HG03558 (cell line): ENCODE measurements around the gene SYNGR3.
"Not testable (repeated sequence)": the region's sequence is repeated elsewhere in the genome, so short reads cannot be mapped to it uniquely, and the experiment has no call there.

Experiments
- ATAC-seq: cut with Tn5 transposase; IDR thresholded peaks from one replicate; pipeline ENCODE4 v1.9.1; 2021; ENCODE audit warnings: moderate number of reproducible peaks; ENCODE audit not compliant: unreplicated experiment; ENCODE audit errors: extremely low read depth

Gene SYNGR3

DNA sequence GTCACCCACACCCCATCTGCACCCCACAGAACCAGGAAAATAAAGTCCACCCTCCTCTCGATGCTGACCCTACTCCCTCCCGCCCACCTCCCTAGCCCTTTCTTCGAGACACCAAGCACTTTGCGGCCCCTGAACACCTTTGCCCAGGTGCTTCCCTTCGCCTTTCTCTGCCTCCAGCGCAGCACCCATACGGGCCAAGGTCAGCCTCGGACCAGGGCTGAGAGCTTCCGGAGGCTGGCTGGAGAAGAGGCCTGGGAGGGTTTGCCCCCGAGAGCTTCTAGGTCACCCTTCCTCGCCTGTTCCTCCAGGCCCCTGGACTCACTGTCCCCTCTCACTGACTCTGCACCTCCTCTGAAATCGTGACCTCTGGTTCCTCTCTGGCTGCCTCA is 34.3 kb downstream of the SYNGR3 start:
- no peak for ATAC-seq

DNA sequence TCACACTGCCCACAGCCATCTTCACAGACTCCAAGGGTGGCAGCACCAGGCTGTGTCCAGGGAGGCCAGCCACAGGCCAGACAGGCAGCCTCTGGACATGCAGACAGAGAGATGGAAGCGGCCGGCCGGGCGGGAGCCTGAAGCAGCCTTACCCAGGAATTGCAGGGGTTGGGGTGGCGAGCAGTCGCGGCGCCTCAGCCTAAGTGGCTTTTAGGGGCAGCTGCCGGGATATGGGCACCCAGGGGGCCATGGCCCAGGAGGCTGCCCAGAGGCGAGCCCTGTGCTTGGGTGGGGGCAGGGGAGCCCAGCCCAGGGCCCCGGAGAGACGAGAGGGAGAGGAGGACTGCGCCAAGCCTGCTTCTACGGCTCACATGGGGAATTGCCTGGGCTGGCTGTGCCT is 35.5 kb downstream of the SYNGR3 start:
- no peak for ATAC-seq

DNA sequence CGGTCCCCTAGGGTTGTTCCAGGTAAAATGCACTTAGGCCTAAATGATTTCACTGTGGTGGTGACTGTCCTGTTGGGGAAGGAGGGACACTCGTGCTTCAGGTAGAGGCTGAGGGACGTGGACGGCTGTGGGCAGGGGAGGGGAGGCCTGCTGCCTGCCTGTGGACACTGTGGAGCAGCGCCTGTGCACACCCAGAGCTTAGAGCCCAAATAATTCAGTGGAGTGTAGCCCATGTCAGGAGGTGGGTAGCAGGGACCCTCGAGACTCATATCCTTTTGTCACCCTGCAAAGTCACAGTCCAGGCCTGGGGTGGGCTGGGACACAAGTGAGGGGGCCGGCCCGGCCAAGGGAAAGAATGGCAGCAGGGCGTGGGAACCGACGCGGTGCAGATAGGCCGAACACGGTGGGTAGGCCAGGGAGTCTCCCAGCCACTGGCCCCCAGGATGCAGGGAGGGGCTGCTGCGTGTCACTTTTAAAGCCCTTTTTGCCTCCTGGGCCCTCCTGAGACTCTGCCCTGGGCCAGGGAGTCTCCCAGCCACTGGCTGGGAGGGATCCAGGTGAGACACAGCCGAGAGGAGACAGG is 36.2 kb downstream of the SYNGR3 start:
- no peak for ATAC-seq

DNA sequence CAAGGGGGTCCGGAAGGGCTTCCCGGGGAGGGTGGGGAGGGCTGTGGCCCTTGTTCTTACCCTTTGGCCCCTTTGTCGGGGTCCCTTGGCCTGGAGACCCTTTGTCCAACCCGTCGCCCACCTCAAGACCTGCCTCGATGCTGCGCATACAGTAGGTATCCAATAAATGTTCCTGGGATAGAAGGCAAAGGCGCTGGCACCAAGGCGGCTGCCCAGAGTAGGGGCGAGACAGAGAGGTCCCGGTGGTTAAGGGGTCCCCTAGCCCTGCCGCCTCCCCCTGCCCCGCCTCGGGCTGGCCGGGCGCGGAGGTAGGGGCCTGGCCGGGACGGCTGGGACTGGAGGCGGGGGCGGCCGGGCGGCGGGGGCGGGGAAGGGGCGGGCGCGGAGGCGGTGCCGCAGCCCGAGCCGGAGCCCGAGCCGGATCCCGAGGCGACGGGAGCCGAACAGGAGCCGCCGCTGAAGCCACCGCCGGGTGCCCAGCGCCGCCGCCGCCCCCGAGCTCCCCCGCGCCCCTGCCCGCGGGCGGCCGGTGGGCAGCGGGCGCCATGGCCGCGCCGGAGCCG is 36.8 kb downstream of the SYNGR3 start, which contains the start of gene NHERF2:
Gene NHERF2 (plus strand): TSS at position 442 of the 563 bp plus-strand sequence. CDS start 104 bp downstream, at position 546.
- no peak for ATAC-seq

DNA sequence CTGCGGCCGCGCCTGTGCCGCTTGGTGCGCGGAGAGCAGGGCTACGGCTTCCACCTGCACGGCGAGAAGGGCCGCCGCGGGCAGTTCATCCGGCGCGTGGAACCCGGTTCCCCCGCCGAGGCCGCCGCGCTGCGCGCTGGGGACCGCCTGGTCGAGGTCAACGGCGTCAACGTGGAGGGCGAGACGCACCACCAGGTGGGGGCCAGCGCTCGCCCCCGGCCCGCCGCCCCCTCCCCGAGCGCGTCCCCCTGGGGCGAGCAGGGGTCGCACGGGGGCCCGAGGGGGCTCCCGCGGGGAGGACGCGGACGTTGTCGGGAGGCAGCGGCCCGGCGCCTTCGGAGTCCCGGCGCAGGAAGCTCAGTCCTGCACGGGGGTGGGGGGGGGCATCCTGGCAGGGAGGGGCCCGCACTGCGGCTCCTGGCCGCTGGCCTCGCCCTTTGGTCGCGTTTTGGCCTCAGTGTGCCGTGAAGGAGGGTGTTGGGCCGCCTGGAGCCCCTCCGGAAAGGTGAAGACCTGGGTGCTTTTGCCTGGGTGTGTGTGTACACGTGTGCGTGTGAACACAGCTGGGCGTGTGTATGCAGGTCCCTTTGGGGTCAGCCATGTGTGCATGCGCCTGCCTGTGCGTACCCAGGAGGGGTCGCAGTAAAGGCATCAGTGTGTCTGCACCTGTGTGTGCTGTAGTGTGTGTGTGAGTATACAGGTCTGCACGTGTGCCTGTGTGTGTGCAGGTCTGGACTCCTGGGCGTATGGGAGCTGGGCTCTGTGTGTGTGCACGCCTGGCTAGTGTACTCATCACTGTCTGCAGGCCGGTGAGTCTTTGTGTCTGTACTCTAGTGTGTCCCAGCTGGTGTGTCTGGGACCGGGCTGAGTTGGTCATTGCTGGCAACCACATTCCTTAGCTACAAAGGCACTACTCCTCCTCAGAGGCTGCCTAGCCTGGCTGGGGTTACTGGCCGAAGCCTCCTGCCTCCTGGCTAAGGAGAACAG is 37.5 kb downstream of the SYNGR3 start:
- no peak for ATAC-seq

DNA sequence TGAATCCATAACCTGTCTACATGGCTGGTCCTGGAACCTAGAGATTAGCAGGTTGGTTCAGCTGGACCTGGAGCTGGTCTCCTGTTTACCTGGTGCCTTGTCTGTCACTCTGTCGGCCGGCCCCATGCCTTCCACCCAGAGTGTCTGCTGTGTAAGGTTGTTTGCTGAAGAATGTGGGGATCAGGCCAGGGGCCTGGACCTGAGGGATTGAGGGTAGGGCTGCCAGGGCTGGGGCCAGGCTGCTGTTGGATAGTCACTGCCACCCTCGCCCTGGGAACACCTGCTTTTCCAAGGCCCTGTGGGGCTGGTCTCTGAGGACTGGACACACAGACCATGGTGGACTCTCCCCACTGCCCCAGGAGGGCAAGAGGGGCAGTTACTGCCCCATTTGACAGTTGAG is 38.4 kb downstream of the SYNGR3 start:
- ATAC-seq: no peak

DNA sequence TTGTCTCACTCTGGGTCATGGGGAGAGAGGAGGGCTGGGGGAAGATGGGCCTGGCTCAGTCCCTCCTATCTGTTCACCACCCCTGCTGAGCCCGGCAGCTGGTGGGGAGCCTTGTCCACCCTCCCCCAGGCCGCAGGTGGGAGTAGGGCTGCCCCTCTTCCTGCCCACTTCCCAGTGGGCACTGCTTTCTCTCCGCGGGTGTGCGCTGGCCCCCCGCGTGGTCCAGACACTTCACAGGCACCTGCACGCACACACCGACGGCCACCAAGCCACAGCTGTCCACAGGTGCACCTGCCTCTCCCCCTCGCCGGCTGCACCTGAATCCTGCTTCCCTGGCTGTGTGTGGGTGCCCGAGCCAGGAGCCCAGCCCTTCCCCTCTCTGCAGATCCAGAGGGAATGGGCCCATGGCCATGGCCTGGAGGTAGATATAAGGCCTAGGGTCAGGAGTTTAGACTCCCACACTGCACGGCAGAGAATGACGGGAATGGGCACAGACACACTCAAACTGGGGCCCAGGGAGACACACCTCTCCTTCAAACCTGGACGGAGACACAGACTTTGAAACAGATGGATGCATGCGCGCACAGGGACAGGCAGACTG is 39.0 kb downstream of the SYNGR3 start:
- no peak for ATAC-seq

DNA sequence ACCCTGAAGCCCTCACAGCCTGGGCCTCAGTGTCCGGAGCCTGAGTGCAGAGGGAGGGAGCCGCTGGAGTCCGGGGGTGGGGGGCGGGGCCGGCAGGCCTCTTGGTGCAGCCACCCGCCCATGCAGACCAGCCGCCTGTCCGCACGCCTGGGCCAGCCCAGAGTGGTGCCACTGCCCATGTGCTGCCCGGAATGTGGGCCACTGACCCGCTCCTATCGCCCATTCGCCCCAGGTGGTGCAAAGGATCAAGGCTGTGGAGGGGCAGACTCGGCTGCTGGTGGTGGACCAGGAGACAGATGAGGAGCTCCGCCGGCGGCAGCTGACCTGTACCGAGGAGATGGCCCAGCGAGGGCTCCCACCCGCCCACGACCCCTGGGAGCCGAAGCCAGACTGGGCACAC is 39.6 kb downstream of the SYNGR3 start:
- no peak for ATAC-seq

DNA sequence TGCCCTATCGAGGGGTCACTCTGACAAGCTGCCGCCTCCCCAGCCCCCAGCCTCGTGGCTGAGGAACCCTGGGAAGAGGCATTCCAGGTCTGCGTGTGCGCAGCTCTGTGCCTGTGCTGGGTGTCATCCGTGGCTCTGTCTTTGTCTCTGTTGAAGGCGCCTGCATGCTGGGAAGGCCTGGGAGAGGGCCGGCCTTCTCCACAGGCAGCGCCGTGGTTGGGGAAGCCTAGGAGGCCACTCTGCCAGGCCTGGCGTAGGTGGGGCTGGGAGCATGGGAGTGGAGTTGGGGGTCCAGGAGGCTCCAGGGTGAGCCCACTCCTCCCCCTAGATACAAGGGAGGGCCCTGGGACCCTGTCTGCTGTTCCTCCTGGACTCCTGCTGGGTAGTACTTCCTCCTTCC is 40.3 kb downstream of the SYNGR3 start:
- no peak for ATAC-seq

DNA sequence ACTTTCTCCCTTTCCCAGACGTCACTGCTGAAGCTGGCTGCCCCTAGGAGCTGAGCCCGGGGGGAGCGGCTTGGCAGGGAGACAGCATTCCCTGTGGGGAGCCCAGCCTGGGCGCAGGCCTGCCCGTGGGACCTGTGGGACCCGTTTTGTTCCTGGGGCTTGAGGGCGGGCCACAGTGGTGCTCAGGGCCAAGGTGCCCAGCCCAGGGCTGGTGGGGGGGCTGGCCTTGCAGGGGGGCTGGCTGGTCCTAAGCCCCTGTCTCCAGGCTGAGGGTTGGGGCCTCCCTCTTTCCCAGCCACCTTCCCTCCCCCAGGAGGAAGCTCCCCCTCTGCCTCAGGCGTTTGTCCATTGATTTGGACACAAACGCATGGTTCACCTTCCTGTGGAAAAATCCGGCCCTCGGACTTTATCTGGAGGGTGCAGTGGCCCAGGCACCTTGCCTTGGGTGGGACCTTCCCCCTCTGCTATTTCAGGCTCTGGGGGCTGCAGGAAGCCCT is 41.4 kb downstream of the SYNGR3 start:
- ATAC-seq: no peak

DNA sequence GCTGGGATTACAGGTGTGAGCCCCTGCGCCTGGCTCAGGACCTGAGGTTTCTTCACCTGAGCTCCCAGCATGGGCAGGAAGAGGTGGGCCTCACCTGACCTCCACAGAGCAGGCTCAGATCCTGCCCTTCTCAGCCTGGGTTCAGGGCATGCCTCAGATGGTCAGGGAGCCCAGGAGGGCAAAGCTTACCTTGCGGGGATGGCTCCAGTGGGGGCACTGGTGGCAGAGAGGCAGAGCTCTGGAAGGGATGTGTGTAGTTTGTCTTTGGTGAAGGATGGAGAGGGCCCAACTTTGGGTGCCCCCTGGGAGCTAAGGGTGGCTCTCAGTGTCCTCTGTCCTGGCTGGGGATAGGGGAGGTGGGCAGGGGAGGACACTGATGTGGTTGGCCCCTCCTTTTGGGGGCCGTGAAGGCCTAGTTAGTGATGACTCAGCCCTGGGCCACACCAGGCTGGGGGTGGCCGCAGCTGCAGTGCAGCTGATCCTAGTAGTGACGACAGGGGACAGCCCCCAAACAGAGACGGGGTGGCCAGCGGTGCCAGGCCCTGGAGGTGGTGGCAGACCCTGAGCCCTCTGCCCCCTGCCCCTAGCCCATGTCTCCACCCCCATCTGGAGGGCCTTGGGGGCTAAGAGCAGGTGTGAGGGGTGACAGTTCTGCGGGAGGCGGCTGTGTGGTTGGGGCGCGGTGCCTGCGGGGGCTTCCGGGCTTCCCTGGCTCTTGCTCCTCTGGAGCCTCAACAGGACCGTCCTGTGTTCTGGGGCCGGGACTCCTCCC is 42.7 kb downstream of the SYNGR3 start:
- ATAC-seq: no peak

DNA sequence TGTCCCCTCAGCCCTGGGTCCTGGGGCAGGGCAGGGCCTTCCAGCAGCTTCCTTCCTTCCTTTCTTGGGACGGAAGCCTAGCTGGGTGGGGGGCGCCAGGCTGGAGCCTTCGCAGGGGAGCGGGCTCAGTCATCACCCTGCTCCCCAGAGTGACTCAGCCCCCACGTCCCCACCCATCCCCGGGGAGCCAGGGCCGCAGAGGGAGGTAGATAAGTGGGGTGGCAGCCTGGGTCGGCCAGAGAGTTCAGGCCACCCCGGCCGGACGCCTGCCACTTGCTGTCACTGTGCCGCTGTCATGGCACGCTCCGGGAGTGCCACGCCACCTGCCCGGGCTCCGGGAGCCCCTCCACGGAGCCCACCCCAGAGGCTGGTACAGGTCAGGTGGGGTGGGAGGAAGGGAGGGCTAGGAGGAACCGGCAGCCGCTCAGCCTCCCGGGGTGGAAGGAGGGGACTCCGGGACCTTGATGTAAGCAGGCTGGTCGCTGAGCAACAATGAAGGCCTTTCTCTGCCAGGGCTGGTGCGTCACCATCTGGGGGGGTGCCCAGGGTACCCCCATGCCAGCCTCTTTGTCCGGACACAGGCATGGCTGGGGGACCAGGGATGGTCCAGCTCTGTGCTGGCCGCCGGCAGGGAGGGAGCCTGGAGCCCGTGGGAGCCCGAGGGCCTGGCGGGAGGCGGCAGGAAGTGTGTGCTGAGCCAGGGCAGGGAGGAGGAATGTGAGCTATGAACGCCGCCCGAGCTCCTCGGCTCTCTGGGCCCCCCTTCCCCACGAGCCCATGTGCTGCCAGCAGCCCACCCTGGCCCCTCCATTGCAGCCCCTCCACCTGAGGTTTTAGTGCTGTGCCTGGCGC is 43.5 kb downstream of the SYNGR3 start:
- no peak for ATAC-seq

DNA sequence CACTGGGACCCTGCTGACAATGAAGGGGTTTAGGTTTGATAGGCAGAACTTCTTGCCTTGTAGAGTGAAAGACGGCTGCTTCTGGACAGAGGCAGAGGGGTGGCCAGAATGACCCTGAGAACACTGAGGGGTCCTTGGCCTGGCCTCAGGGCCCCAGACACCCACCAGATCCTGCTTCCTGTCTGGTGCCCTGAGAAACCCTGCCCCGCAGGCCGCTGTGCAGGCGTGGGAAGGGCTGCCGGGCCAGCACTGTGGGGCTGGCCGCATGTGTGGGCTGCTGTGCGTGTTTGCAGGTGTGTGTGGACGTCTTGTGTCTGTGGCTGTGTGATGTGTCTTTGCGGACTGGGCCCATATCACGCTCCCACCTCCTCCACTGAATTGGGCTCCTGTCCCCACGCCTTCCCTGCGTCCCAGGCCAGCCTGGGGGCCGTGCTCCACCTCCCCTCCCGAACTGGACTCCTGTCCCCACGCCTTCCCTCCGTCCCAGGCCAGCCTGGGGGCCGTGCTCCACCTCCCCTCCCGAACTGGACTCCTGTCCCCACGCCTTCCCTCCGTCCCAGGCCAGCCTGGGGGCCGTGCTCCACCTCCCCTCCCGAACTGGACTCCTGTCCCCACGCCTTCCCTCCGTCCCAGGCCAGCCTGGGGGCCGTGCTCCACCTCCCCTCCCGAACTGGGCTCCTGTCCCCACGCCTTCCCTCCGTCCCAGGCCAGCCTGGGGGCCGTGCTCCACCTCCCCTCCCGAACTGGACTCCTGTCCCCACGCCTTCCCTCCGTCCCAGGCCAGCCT is 44.3 kb downstream of the SYNGR3 start:
- ATAC-seq: not testable (repeated sequence)

DNA sequence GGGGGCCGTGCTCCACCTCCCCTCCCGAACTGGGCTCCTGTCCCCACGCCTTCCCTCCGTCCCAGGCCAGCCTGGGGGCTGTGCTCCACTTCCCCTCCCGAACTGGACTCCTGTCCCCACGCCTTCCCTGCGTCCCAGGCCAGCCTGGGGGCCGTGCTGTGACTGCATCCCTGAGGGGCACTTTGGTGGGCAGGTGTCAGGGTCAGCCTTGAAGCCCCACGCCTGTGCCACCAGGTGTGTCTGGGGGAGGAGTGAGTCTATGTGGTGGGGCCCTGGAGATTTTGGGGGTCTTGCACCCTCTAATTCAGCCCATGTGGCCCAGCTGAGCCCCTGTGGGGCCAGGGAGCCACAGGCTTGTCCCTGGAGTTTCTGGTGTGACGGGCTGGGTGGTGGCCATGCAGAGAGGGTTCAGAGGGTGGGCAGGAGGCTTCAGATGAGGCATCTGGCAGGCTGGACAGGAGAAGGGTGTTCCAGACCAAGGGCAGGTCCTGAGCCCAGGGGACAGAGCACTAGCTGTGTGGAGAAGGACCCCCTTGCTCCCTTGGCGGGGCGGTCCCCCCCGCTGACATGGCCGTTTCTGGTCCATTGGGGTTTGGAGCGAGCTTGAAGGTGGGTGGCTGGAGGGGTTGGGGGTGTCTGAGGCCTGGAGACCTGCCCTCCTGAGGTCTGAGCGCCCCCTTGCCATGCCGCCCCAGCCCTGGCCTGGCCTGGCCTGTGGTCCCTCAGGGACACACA is 45.1 kb downstream of the SYNGR3 start:
- no peak for ATAC-seq

DNA sequence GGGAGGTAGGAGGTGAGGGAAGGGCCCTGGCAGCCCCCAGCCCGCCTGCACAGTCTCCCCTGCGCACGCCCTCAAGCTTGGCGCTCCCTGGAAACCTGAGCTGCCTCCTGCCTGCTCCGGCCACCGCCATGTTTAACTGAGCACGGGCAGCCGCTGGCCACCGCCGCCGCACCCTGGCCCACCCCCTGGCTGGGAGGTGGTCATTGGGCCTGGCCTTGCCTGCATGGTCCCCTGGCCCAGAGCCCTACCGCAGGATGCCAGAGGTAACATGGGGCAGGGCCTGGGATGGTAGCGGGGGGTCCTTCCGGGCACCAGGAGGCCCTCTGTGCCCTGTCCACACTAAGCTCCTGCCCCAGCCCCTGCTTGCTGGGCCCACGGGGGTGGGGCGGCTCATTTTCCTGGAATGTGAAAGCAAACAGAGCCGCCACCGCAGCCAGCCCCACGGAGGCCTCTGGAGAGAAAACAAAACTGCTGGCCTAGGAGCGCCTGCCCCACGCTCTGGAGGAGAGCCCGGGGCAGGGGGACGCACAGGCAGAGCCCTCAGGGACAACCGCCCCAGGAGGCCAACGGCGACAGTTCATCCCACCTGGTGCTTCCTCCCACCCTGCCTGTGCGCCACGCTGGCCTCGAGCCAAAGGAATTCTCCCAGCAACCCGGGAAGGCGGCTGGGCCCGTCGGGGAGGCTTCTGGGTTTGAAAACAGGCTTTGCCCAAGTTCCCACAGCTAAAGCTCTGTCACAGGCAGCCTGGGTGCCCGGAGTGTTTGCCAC is 45.8 kb downstream of the SYNGR3 start:
- no peak for ATAC-seq

DNA sequence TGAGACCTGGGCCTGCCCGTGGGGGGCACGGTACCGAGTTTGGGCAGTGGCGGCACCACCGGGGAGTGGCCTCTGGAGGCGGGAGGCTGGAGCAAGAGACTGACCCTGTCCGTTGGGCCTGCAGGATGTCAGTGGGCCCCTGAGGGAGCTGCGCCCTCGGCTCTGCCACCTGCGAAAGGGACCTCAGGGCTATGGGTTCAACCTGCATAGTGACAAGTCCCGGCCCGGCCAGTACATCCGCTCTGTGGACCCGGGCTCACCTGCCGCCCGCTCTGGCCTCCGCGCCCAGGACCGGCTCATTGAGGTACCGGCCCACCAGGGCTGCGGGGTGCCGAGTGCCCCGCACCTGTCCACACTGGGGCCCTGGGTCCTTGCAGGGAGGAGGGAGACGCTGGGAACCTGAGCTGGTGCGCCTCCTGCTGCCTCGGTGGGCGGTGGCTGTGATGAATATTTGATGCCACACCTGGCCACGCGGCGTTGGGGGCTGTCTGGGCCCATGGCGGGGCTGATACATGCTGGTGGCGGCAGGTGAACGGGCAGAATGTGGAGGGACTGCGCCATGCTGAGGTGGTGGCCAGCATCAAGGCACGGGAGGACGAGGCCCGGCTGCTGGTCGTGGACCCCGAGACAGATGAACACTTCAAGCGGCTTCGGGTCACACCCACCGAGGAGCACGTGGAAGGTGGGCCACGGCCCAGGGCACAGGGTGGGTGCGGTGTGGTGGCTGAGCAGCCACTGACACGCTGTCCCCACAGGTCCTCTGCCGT is 46.6 kb downstream of the SYNGR3 start:
- ATAC-seq: no peak
